Measurements from ENCODE around the gene NUAK1.

The NUAK1 gene

GRCh38 chr12:106089935-106090334 lies 48.8 kb downstream of the NUAK1 start:
- no peak for TF ChIP-seq CTCF (IDR thresholded peaks at IDR 0.05; ENCODE audit: borderline replicate concordance, control extremely low read depth, extremely low read depth, insufficient read depth, missing control alignments)
- no peak for DNase-seq (ENCODE audit: low spot score)
- in situ Hi-C loops (cut with MboI; ENCODE audit: low sequenced_read_pairs, unreplicated experiment): no loop called here

GRCh38 chr12:106088811-106089485 lies 49.8 kb downstream of the NUAK1 start:
- DNase-seq (ENCODE audit: low spot score): no peak
- in situ Hi-C loops (cut with MboI; ENCODE audit: low sequenced_read_pairs, unreplicated experiment): no loop called here

GRCh38 chr12:106088246-106088808 lies 50.4 kb downstream of the NUAK1 start:
- in situ Hi-C loops (cut with MboI; ENCODE audit: low sequenced_read_pairs, unreplicated experiment): no loop called here
- DNase-seq (ENCODE audit: low spot score): no peak

More at GRCh38 chr12:106088811-106089485, 49.8 kb downstream of the NUAK1 start:
- no peak for TF ChIP-seq CTCF (IDR thresholded peaks at IDR 0.05; ENCODE audit: borderline replicate concordance, control extremely low read depth, extremely low read depth, insufficient read depth, missing control alignments)

GRCh38 chr12:106086696-106087095 lies 52.1 kb downstream of the NUAK1 start:
- no peak for TF ChIP-seq CTCF (IDR thresholded peaks at IDR 0.05; ENCODE audit: borderline replicate concordance, control extremely low read depth, extremely low read depth, insufficient read depth, missing control alignments)
- no peak for DNase-seq (ENCODE audit: low spot score)
- in situ Hi-C loops (cut with MboI; ENCODE audit: low sequenced_read_pairs, unreplicated experiment): no loop called here

More at GRCh38 chr12:106088246-106088808, 50.4 kb downstream of the NUAK1 start:
- no peak for TF ChIP-seq CTCF (IDR thresholded peaks at IDR 0.05; ENCODE audit: borderline replicate concordance, control extremely low read depth, extremely low read depth, insufficient read depth, missing control alignments)

- no peak for DNase-seq (ENCODE audit: low spot score)
- TF ChIP-seq CTCF (IDR thresholded peaks at IDR 0.05; ENCODE audit: borderline replicate concordance, control extremely low read depth, extremely low read depth, insufficient read depth, missing control alignments): no peak
- in situ Hi-C loops (cut with MboI; ENCODE audit: low sequenced_read_pairs, unreplicated experiment): no loop called here
Measured at GRCh38 chr12:106085213-106085612, 53.5 kb downstream of the NUAK1 start.

- no peak for TF ChIP-seq CTCF (IDR thresholded peaks at IDR 0.05; ENCODE audit: borderline replicate concordance, control extremely low read depth, extremely low read depth, insufficient read depth, missing control alignments)
- in situ Hi-C loops (cut with MboI; ENCODE audit: low sequenced_read_pairs, unreplicated experiment): no loop called here
- DNase-seq (ENCODE audit: low spot score): no peak
Measured at GRCh38 chr12:106084759-106085158, 54.0 kb downstream of the NUAK1 start.
